Mammary epithelial cell (primary cell): ENCODE results near the gene ERV3-1.
"Not testable (repeated sequence)": the region's sequence is repeated elsewhere in the genome, so short reads cannot be mapped to it uniquely, and the experiment has no call there.

ENCODE experiments used
- CTCF ChIP-seq, 2 donors: IDR thresholded peaks in 1 of 2; conservative IDR thresholded peaks in 1 of 2; 2 replicates each; pipeline ENCODE4 v1.5.1; 2011 to 2012; ENCODE audit warnings: inconsistent platforms in 2 of 2, low read length in 2 of 2, mild to moderate bottlenecking in 2 of 2, control low read depth in 1 of 2, low read depth in 1 of 2; ENCODE audit not compliant: insufficient read depth in 1 of 2; ENCODE audit errors: extremely low read depth in 1 of 2
- EZH2 ChIP-seq: IDR thresholded peaks from 2 replicates; pipeline ENCODE4 v1.6.1; 2012; ENCODE audit warnings: low read length, inconsistent platforms, borderline replicate concordance

- TF ChIP-seq CTCF (conservative IDR thresholded peaks at IDR 0.05 in 1 of 2, IDR thresholded peaks at IDR 0.05 in 1 of 2; ENCODE audit: extremely low read depth in 1 of 2, insufficient read depth in 1 of 2, low read depth in 1 of 2, low read length in 2 of 2); EZH2: not testable (repeated sequence)
These were observed 55.8 kb downstream of the ERV3-1 start for GRCh38 chr7:64950673-64951072.
